ENCODE data around the gene PDK2. TPM values are rescaled to one million over a fixed set of nuclear protein-coding genes. Genes with fewer than 3 reads are reported as not detected.

PDK2 gene
- total RNA-seq, 1 experiment from 2014 or later, result 31.9 TPM

DNA sequence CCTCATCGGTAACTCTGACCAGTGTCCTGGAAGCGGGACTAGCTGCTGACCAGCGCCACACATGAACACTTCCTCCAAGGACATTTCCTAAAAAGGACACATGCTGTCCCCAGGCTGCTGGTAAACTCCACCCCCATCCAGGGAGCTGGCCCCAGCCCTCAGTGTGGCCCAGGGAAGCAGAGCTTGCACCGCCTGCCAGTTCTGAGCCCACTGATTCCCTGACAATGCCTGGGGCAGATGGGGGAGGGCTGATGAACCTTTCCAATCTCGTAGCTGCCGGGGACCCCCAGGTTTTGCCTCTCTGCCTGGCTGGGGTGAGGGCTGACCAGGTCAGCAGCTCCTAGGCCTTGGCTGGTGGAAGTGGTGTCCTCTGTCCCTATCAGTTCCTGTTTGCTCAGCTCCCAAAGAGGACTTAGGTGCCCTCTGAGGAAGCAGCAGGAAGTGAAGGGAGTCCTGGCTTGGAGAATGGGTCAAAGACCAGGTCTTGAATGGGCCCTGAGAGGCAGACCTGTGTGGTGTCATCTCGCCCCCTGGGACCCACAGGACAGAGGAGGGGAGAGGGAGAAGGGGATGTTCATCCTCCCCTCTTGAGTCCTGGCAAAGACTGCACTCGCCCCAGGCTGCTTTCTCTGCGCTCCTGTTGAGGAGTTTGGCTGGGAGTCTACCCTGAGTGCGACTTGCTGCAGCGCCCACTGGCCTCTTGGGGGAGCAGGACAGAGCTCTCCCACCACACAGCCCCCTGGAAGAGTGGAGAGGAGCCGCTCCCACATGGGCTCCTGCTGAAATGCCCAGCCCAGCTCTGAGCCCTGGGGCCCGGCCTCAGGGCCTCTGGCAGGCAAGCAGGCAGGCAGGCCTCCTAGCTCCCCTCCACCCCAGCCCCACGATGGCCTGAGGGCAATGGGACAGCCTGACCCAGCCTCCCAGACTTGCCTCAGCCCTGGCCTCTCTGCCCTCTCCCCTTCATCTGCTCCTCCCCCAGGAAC, 16.8 kb downstream of the PDK2 start:
- Histone ChIP-seq H3K4me3 (ENCODE audit: low read length) (no peak overlapping the region), H2AFZ (ENCODE audit: low read length) (no peak overlapping the region), H3K4me2 (ENCODE audit: low read length) (no peak overlapping the region), H4K20me1 (ENCODE audit: low read length) (no peaks in the 10 kb centered on the region), H3K27ac (ENCODE audit: low read length) (no peak overlapping the region), H3K79me2 (ENCODE audit: low read length) (no peaks in the 10 kb centered on the region), H3F3A (ENCODE audit: low read length, unreplicated experiment) (no peaks in the 10 kb centered on the region), H3K9me2 (replicated peaks; ENCODE audit: low read length) (no peaks in the 10 kb centered on the region), H3K9me3 (ENCODE audit: low read length) (no peaks in the 10 kb centered on the region), H3K4me1 (ENCODE audit: insufficient read depth, low read length) (peaks cover 13% of the 10 kb centered on the region), H3K36me3 (ENCODE audit: low read depth, low read length) (no peaks in the 10 kb centered on the region), H3K27me3 (ENCODE audit: low read length) (no peaks in the 10 kb centered on the region), H3K9ac (ENCODE audit: low read length) (no peak overlapping the region)
- no peak for TF ChIP-seq CTCF (conservative IDR thresholded peaks at IDR 0.05; ENCODE audit: low read depth, low read length)
- no peak for TF ChIP-seq EZH2 (IDR thresholded peaks at IDR 0.05; ENCODE audit: low read length, unreplicated experiment)
- no peak for TF ChIP-seq EZH2phosphoT487 (IDR thresholded peaks at IDR 0.05; ENCODE audit: borderline replicate concordance, low read length)
- DNase-seq (no peak), ATAC-seq (no peak)
- BruUV-seq (replicated peaks), result no TSS peak
- intact Hi-C loops (cut with micrococcal nuclease), result no loop called here
- ChIA-PET POLR2A (ENCODE audit: unreplicated experiment) (interaction anchor here (0.7 kb wide), 1 partner anchor 61 kb away, joined by 3 read pairs; no protein-coding TSS in a partner anchor), CTCF (interaction anchor here (1.0 kb wide), 1 partner anchor 18 kb away, joined by 4 read pairs; no protein-coding TSS in a partner anchor)

- no peaks in the 10 kb centered on the region for H3K79me2 ChIP-seq (ENCODE audit: low read length)
- no peaks in the 10 kb centered on the region for H3K9me3 ChIP-seq (ENCODE audit: low read length)
- ChIA-PET POLR2A (ENCODE audit: unreplicated experiment) (interaction anchor here (0.7 kb wide), 1 partner anchor 61 kb away, joined by 3 read pairs; no protein-coding TSS in a partner anchor), CTCF (no interaction called here)
- no peaks in the 10 kb centered on the region for H4K20me1 ChIP-seq (ENCODE audit: low read length)
- H3K9me2 ChIP-seq (replicated peaks; ENCODE audit: low read length), result no peaks in the 10 kb centered on the region
- H3K4me1 ChIP-seq (ENCODE audit: insufficient read depth, low read length), result peaks cover 10% of the 10 kb centered on the region
- no peak overlapping the region for H3K9ac ChIP-seq (ENCODE audit: low read length)
- ATAC-seq (no peak), DNase-seq (no peak)
- no peak overlapping the region for H2AFZ ChIP-seq (ENCODE audit: low read length)
- BruUV-seq (replicated peaks), result no TSS peak
- no peak for TF ChIP-seq EZH2 (IDR thresholded peaks at IDR 0.05; ENCODE audit: low read length, unreplicated experiment)
- no peak for TF ChIP-seq CTCF (conservative IDR thresholded peaks at IDR 0.05; ENCODE audit: low read depth, low read length)
- TF ChIP-seq EZH2phosphoT487 (IDR thresholded peaks at IDR 0.05; ENCODE audit: borderline replicate concordance, low read length), result no peak
- no peak overlapping the region for H3K27ac ChIP-seq (ENCODE audit: low read length)
- H3K36me3 ChIP-seq (ENCODE audit: low read depth, low read length), result no peaks in the 10 kb centered on the region
- intact Hi-C loops (cut with micrococcal nuclease), result no loop called here
- H3K27me3 ChIP-seq (ENCODE audit: low read length), result no peaks in the 10 kb centered on the region
- no peaks in the 10 kb centered on the region for H3F3A ChIP-seq (ENCODE audit: low read length, unreplicated experiment)
- no peak overlapping the region for H3K4me2 ChIP-seq (ENCODE audit: low read length)
- no peak overlapping the region for H3K4me3 ChIP-seq (ENCODE audit: low read length)
Observed at GRCh38 chr17:50112694-50113093, 17.5 kb downstream of the PDK2 start.
